Measurements from ENCODE around the gene STAB2. TPM values are rescaled to one million over a fixed set of nuclear protein-coding genes. Genes with fewer than 3 reads are reported as not detected.

The STAB2 gene
- total and polyA plus RNA-seq, 10 donors: 9.7 to 320 (median 200) TPM

DNA sequence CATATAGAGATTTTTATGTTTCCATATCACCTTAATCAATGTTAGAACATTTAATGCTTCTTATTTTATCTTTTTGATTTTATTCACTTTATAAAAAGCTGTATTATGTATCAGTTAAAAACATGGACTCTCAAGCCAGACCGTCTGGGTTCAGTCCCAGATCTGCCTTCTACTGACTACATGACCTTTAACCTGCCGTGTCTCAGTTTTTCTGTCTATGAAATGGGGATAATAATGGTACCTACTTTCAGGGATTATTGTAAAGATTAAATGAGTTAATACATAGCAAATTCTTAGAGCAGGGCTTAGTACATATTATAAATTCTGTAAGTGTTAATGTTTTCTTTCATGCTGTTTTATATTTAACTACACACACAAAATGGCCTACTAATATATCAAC is 50.4 kb downstream of the STAB2 start:
- intact Hi-C loops (cut with DNase I; ENCODE audit: low total_unique reads): no loop called here
- peaks cover 0 to 14% (median 0%) of the 10 kb centered on the region in 7 donors for H3K27me3 ChIP-seq (replicated peaks in 1 of 7)
- H3K27ac ChIP-seq: no peak overlapping the region
- no peak for DNase-seq
- no peak for TF ChIP-seq POLR2A (IDR thresholded peaks at IDR 0.05)
- TF ChIP-seq POLR2AphosphoS5 (IDR thresholded peaks at IDR 0.05): no peak
- TF ChIP-seq, protein P1, sequence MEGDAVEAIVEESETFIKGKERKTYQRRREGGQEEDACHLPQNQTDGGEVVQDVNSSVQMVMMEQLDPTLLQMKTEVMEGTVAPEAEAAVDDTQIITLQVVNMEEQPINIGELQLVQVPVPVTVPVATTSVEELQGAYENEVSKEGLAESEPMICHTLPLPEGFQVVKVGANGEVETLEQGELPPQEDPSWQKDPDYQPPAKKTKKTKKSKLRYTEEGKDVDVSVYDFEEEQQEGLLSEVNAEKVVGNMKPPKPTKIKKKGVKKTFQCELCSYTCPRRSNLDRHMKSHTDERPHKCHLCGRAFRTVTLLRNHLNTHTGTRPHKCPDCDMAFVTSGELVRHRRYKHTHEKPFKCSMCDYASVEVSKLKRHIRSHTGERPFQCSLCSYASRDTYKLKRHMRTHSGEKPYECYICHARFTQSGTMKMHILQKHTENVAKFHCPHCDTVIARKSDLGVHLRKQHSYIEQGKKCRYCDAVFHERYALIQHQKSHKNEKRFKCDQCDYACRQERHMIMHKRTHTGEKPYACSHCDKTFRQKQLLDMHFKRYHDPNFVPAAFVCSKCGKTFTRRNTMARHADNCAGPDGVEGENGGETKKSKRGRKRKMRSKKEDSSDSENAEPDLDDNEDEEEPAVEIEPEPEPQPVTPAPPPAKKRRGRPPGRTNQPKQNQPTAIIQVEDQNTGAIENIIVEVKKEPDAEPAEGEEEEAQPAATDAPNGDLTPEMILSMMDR (IDR thresholded peaks at IDR 0.05 in 8 of 11, conservative IDR thresholded peaks at IDR 0.05 in 3 of 11): no peak
- H3K4me1 ChIP-seq: no peaks in the 10 kb centered on the region
- peaks cover 0 to 16% (median 8%) of the 10 kb centered on the region in 8 donors for H3K9me3 ChIP-seq
- H3K4me3 ChIP-seq: no peak overlapping the region
- peaks cover 0 to 46% (median 0%) of the 10 kb centered on the region in 6 donors for H3K36me3 ChIP-seq
- 63 to 91% (median 88%) methylated on average over 2 of the region's 2 CpGs for WGBS, 5 donors

DNA sequence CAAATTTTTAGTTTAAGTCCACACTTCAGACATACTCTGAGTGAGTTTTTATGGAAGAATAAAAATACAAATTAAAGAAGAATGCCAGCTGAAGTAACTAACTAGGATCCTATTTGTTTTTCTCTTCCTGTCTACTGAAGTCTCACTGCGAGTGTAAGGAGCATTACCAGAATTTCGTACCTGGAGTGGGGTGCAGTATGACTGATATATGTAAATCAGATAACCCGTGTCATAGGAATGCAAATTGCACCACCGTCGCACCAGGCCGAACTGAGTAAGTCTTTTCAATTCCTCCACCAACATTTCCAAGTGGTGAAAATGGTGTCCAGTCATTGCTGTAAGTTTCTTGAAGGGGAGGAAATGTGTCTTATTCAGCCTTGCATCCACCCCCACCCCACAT is 52.9 kb downstream of the STAB2 start:
- 54 to 66% (median 58%) methylated on average over 6 of the region's 6 CpGs for whole genome bisulfite sequencing, 5 donors
- no peak for DNase-seq
- Histone ChIP-seq H3K36me3 (peaks cover 0 to 39% (median 0%) of the 10 kb centered on the region in 6 donors), H3K27ac (peak overlapping the region in 1 of 8 donors; percentile 22), H3K27me3 (replicated peaks in 1 of 7) (peaks cover 0 to 14% (median 0%) of the 10 kb centered on the region in 7 donors), H3K4me3 (no peak overlapping the region), H3K9me3 (peaks cover 0 to 9% (median 6%) of the 10 kb centered on the region in 8 donors), H3K4me1 (no peaks in the 10 kb centered on the region)
- intact Hi-C loops (cut with DNase I; ENCODE audit: low total_unique reads): no loop called here
- no peak for TF ChIP-seq POLR2AphosphoS5 (IDR thresholded peaks at IDR 0.05)
- no peak for TF ChIP-seq POLR2A (IDR thresholded peaks at IDR 0.05)
- TF ChIP-seq, protein P1 (IDR thresholded peaks at IDR 0.05 in 8 of 11, conservative IDR thresholded peaks at IDR 0.05 in 3 of 11): no peak

DNA sequence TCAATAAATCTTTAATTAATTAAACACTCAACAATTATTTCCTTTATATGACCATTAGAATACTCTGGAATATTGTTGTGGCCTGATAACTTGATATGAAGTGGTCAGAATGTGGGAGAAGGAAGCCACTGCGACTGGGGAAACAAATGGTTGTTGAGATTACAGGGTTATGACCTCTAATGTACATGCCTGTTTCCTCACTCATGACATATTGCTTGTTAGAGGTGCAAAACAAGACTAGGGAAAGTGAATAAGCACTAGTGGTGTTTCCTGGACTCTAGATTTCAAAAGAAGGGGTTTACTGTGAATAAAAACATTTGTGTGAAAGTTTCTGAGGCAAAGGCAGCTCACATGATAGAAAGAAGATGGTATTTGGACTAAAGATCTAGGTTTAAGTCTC is 53.3 kb downstream of the STAB2 start:
- intact Hi-C loops (cut with DNase I; ENCODE audit: low total_unique reads): no loop called here
- Histone ChIP-seq H3K4me1 (no peaks in the 10 kb centered on the region), H3K4me3 (no peak overlapping the region), H3K9me3 (peaks cover 0 to 4% (median 2%) of the 10 kb centered on the region in 8 donors), H3K27me3 (replicated peaks in 1 of 7) (peaks cover 0 to 14% (median 0%) of the 10 kb centered on the region in 7 donors), H3K27ac (peak overlapping the region in 1 of 8 donors; percentile 32), H3K36me3 (peaks cover 0 to 35% (median 0%) of the 10 kb centered on the region in 6 donors)
- WGBS, 5 donors: 0 to 13% (median 3%) methylated on average over 1 of the region's 1 CpG
- no peak for DNase-seq
- TF ChIP-seq, protein P1 (IDR thresholded peaks at IDR 0.05 in 8 of 11, conservative IDR thresholded peaks at IDR 0.05 in 3 of 11): no peak
- TF ChIP-seq POLR2AphosphoS5 (IDR thresholded peaks at IDR 0.05): peak in 1 of 3 donors; percentile 36

DNA sequence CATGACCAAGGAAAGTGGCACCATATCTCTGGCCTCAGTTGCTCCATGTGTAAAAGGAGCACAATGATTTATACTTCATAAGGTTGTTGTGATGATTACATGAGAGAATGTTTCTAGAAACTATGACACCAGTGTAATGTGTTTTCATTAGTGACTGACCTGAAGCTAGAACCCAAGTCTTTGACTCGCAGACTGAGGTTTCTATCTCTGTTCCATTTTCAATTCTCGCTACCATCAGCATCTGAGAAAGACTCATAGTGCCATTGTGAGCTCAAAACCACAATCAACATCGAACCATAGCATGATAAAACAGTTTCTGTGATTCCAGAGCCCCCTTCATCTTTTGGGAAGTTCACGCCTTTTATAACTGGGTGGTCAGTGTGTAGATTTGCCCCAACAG is 53.8 kb downstream of the STAB2 start:
- WGBS, 5 donors: 76 to 89% (median 78%) methylated on average over 4 of the region's 4 CpGs
- no peaks in the 10 kb centered on the region for H3K4me1 ChIP-seq
- no peak for DNase-seq
- H3K27ac ChIP-seq: peak overlapping the region in 1 of 8 donors; percentile 32
- TF ChIP-seq POLR2A (IDR thresholded peaks at IDR 0.05) (no peak), POLR2AphosphoS5 (IDR thresholded peaks at IDR 0.05) (no peak)
- TF ChIP-seq, protein P1 (IDR thresholded peaks at IDR 0.05 in 8 of 11, conservative IDR thresholded peaks at IDR 0.05 in 3 of 11): no peak
- H3K27me3 ChIP-seq (replicated peaks in 1 of 7): peaks cover 0 to 14% (median 0%) of the 10 kb centered on the region in 7 donors
- intact Hi-C loops (cut with DNase I; ENCODE audit: low total_unique reads): no loop called here
- peaks cover 0 to 33% (median 0%) of the 10 kb centered on the region in 6 donors for H3K36me3 ChIP-seq
- H3K9me3 ChIP-seq: peaks cover 0 to 4% (median 0%) of the 10 kb centered on the region in 8 donors
- no peak overlapping the region for H3K4me3 ChIP-seq
